GM12872 (cell line): Measurements from ENCODE around the gene ETHE1.

Source experiments
- TF ChIP-seq, protein P1 (sequence below): IDR thresholded peaks from 3 replicates; pipeline ENCODE4 v1.5.1; 2011; ENCODE audit warnings: low read depth, mild to moderate bottlenecking, low read length, moderate library complexity; ENCODE audit not compliant: insufficient read depth

The ETHE1 gene

DNA sequence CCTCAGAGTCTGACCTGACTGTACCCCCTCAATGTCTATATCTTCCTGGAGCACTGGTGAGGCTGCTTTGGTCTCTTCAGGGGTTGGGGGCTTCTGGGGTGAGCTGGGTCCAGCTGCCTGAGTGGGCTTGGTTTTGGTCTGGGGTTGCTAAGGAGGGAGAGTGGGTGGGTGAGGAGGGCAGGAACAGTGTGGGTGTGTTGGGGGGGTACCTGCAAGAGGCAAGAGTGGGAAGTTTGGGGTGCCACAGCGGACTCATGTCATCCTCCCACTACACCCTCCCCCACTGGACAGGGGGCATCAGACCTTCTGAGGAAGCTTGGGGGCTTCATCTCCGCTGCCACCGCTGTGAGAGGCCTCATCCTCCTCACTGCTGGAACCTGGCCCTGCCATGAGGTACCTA, 19.6 kb upstream of the ETHE1 start:
- TF ChIP-seq, protein P1, sequence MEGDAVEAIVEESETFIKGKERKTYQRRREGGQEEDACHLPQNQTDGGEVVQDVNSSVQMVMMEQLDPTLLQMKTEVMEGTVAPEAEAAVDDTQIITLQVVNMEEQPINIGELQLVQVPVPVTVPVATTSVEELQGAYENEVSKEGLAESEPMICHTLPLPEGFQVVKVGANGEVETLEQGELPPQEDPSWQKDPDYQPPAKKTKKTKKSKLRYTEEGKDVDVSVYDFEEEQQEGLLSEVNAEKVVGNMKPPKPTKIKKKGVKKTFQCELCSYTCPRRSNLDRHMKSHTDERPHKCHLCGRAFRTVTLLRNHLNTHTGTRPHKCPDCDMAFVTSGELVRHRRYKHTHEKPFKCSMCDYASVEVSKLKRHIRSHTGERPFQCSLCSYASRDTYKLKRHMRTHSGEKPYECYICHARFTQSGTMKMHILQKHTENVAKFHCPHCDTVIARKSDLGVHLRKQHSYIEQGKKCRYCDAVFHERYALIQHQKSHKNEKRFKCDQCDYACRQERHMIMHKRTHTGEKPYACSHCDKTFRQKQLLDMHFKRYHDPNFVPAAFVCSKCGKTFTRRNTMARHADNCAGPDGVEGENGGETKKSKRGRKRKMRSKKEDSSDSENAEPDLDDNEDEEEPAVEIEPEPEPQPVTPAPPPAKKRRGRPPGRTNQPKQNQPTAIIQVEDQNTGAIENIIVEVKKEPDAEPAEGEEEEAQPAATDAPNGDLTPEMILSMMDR = no peak

GRCh38 chr19:43545981-43546380, 19.0 kb upstream of the ETHE1 start:
- TF ChIP-seq, protein P1 = no peak

GRCh38 chr19:43545276-43545675, 18.3 kb upstream of the ETHE1 start:
- TF ChIP-seq, protein P1 = no peak

GRCh38 chr19:43544077-43544476, 17.1 kb upstream of the ETHE1 start:
- TF ChIP-seq, protein P1 = no peak

GRCh38 chr19:43541920-43542650, 15.1 kb upstream of the ETHE1 start:
- TF ChIP-seq, protein P1 = no peak

- TF ChIP-seq, protein P1 = no peak
These were observed 13.4 kb upstream of the ETHE1 start for GRCh38 chr19:43540381-43540780.

- TF ChIP-seq, protein P1 = no peak
These were observed 11.9 kb upstream of the ETHE1 start for GRCh38 chr19:43538922-43539321.
